D341Med (cell line): ENCODE results near the gene SALL4.
"Not testable (repeated sequence)": the region's sequence is repeated elsewhere in the genome, so short reads cannot be mapped to it uniquely, and the experiment has no call there.

Experiments used
- DNase-seq: peaks from one replicate; pipeline ENCODE4 v3.0.0; 2012; ENCODE audit warnings: low spot score

The SALL4 gene

GRCh38 chr20:51765381-51765780 lies 36.9 kb downstream of the SALL4 start:
- not testable (repeated sequence) for DNase-seq

GRCh38 chr20:51763965-51764602 lies 38.2 kb downstream of the SALL4 start:
- no peak for DNase-seq

GRCh38 chr20:51760905-51761546 lies 41.3 kb downstream of the SALL4 start:
- DNase-seq: no peak

GRCh38 chr20:51759769-51760510 lies 42.4 kb downstream of the SALL4 start:
- DNase-seq: no peak

- no peak for DNase-seq
Observed at GRCh38 chr20:51758978-51759544, 43.3 kb downstream of the SALL4 start.

- DNase-seq: no peak
Observed at GRCh38 chr20:51757226-51757625, 45.1 kb downstream of the SALL4 start.

GRCh38 chr20:51756653-51757052 lies 45.7 kb downstream of the SALL4 start:
- DNase-seq: no peak

GRCh38 chr20:51753220-51753619 lies 49.1 kb downstream of the SALL4 start:
- not testable (repeated sequence) for DNase-seq

- DNase-seq: no peak
Observed at GRCh38 chr20:51752343-51752951, 49.9 kb downstream of the SALL4 start.

GRCh38 chr20:51750770-51751388 lies 51.4 kb downstream of the SALL4 start:
- DNase-seq: no peak

- no peak for DNase-seq
Observed at GRCh38 chr20:51750037-51750769, 52.1 kb downstream of the SALL4 start.

- DNase-seq: no peak
Observed at GRCh38 chr20:51749674-51750036, 52.7 kb downstream of the SALL4 start.

- DNase-seq: no peak
Observed at GRCh38 chr20:51747182-51747911, 55.0 kb downstream of the SALL4 start.

GRCh38 chr20:51745804-51746203 lies 56.5 kb downstream of the SALL4 start:
- no peak for DNase-seq

GRCh38 chr20:51740838-51741237 lies 61.5 kb downstream of the SALL4 start:
- no peak for DNase-seq

GRCh38 chr20:51740308-51740707 lies 62.0 kb downstream of the SALL4 start:
- DNase-seq: not testable (repeated sequence)

GRCh38 chr20:51739722-51740249 lies 62.5 kb downstream of the SALL4 start:
- no peak for DNase-seq

GRCh38 chr20:51738877-51739447 lies 63.4 kb downstream of the SALL4 start:
- DNase-seq: no peak

- not testable (repeated sequence) for DNase-seq
Observed at GRCh38 chr20:51738261-51738660, 64.1 kb downstream of the SALL4 start.

GRCh38 chr20:51736947-51737346 lies 65.4 kb downstream of the SALL4 start:
- DNase-seq: no peak
